Heart right ventricle (tissue), 16 donors: ENCODE data around the gene PYROXD2. TPM values are rescaled to one million over a fixed set of nuclear protein-coding genes. Genes with fewer than 3 reads are reported as not detected.

ENCODE experiments used
- ATAC-seq, 8 donors: fragments of 200-7000 bp; cut with Tn5 transposase; one replicate each; pipeline ENCODE4 v1.9.1; 2020; ENCODE audit warnings: mild to moderate bottlenecking in 8 of 8, moderate library complexity in 8 of 8, moderate number of reproducible peaks in 1 of 8
- DNase-seq, 2 donors: peaks; one replicate each; pipeline ENCODE4 v3.0.0-alpha.2; 2020
- H3K27ac ChIP-seq, 10 donors: fragments of 200-600 bp; sonication (generic) in 2 of 10; one replicate each; pipeline versions ENCODE4 v1.5.0 to v1.8.0; 2020 to 2022; ENCODE audit warnings: mild to moderate bottlenecking in 3 of 10
- H3K27me3 ChIP-seq, 7 donors: fragments of 200-600 bp; one replicate each; pipeline ENCODE4 v1.8.0; 2021 to 2022; ENCODE audit warnings: mild to moderate bottlenecking in 2 of 7
- H3K36me3 ChIP-seq, 9 donors: fragments of 200-600 bp; sonication (generic) in 1 of 9; one replicate each; pipeline versions ENCODE4 v1.5.0 to v1.8.0; 2020 to 2022; ENCODE audit warnings: mild to moderate bottlenecking in 2 of 9
- H3K4me1 ChIP-seq, 9 donors: fragments of 200-600 bp; sonication (generic) in 1 of 9; one replicate each; pipeline versions ENCODE4 v1.5.0 to v1.8.0; 2020 to 2022; ENCODE audit warnings: mild to moderate bottlenecking in 4 of 9
- H3K4me3 ChIP-seq, 10 donors: fragments of 200-600 bp; sonication (generic) in 2 of 10; one replicate each; pipeline versions ENCODE4 v1.5.0 to v1.8.0; 2020 to 2022; ENCODE audit warnings: mild to moderate bottlenecking in 7 of 10, moderate library complexity in 2 of 10
- H3K9me3 ChIP-seq, 11 donors: fragments of 200-600 bp in 10 of 11; sonication (generic) in 2 of 11; one replicate each; pipeline versions ENCODE4 v1.5.0 to v1.8.0; 2013 to 2022; ENCODE audit warnings: mild to moderate bottlenecking in 2 of 11, control low read depth in 1 of 11, moderate library complexity in 1 of 11
- CTCF ChIP-seq, 9 donors: fragments of 200-600 bp; sonication (generic) in 2 of 9; IDR thresholded peaks; one replicate each; pipeline versions ENCODE4 v1.5.0 to v1.8.0; 2021 to 2022; ENCODE audit warnings: antibody characterized with exemption in 9 of 9, mild to moderate bottlenecking in 5 of 9, moderate library complexity in 1 of 9
- WGBS, 2 donors: extraction: QIAGEN DNeasy Blood & Tissue Kit; methylation state at CpG; one replicate each; pipeline ENCODE4 v1.1.7; 2013; ENCODE audit warnings: inconsistent platforms in 1 of 2; 5-methylcytosine and 5-hydroxymethylcytosine counted together
- intact Hi-C, 10 donors: fragments of 100-400 bp; cut with DNase I; formaldehyde crosslinking; loops; one replicate each; pipeline versions ENCODE4 v1.11.1 to v1.14.2; 2022
- polyA plus RNA-seq, 2 donors: library from polyadenylated mRNA; stranded (reverse); fragments of 200-250 nt; gene quantifications; one replicate each; pipeline ENCODE4 v1.2.3, GENCODE V29; 2013
- total RNA-seq, 10 donors: library from RNA; stranded (reverse); fragmentation: NEBNext Ultra II Directional in 3 of 10; extraction: Animal tissue kit (Norgen Biotek cat#: 25700) in 3 of 10; gene quantifications; one replicate each; pipeline versions ENCODE4 v1.2.1 to v1.2.4, GENCODE V29; 2021 to 2023
- donor health status: Arrhythmogenic right ventricular cardiomyopathy.
- donor health status: ischemic (EF 13 %, LVEDD 7.1; RV severe dilation, severe dysfunction).
- donor health status: healthy with polysubstance abuse.
- donor health status: DM: no; HTN: yes; CAD: no.
- donor health status: DM: no; HTN: no; CAD: no.
- donor health status: ischemic (EF 25% LVEDD 6.9; RV normal size, moderate dysfunction).
- donor health status: ischemic (EF 25% LVEDD 5.7; RV mildly dilated, moderate dysfunction).
- donor health status: healthy.
- donor health status: DM: yes; HTN: yes; CAD: no.
- donor health status: Ischemic cardiomyopathy.
- donor health status: ischemic (EF 35%, LVEDD 5.7; RV mildly dilated, moderate dysfunction).
- donor health status: nonischemic (EF 11% LVEDD 7.7; RV severe dilation, severe dysfunction).
- donor health status: DM: yes; HTN: yes; CAD: no.
- donor health status: PGD.
- donor health status: ischemic (EF 29% LVEDD 5.4; RV normal size, mild dysfunction).
- donor health status: nonischemic (EF 23%, LVEDD 6.1; RV moderate dilation, normal function).

Gene PYROXD2
- total and polyA plus RNA-seq, 12 donors, result 3.1 to 31.2 (median 13.9) TPM

DNA sequence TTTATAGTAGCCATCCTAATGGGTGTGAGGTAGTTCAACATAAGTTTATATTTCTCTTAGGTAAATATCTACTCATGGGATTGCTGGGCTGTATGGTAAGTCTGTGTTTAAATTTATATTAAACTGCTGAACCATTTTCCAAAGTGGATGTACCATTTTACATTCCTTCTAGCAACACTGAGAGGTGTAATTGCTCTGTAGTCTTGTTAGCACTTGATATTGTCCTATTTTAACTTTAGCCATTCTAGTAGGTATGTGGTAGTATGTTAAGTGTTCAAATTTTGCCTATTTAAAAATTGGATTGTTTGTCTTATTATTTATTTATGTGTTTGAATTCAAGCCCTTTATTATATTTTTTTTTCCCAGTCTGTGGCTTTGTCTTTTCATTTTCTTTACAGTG is 34.3 kb upstream of the PYROXD2 start:
- no peak for TF ChIP-seq CTCF (IDR thresholded peaks at IDR 0.05)
- Histone ChIP-seq H3K27ac (no peak overlapping the region), H3K27me3 (peaks cover 0 to 14% (median 0%) of the 10 kb centered on the region in 7 donors), H3K9me3 (no peaks in the 10 kb centered on the region), H3K4me3 (no peak overlapping the region), H3K4me1 (peaks cover 0 to 22% (median 6%) of the 10 kb centered on the region in 9 donors), H3K36me3 (peaks cover 0 to 12% (median 0%) of the 10 kb centered on the region in 9 donors)
- DNase-seq (no peak), ATAC-seq (no peak)
- intact Hi-C loops, result no loop called here

- H3K36me3 ChIP-seq, result peaks cover 0 to 37% (median 0%) of the 10 kb centered on the region in 9 donors
- H3K4me1 ChIP-seq, result peaks cover 0 to 23% (median 6%) of the 10 kb centered on the region in 9 donors
- peak; percentile 96 to 98 (median 97) for ATAC-seq
- H3K27ac ChIP-seq, result peak within 1 kb of the TSS; percentile 70 to 93 (median 89)
- no peaks in the 10 kb centered on the region for H3K9me3 ChIP-seq
- H3K4me3 ChIP-seq, result peak within 1 kb of the TSS; percentile 53 to 86 (median 70)
- H3K27me3 ChIP-seq, result peaks cover 0 to 4% (median 0%) of the 10 kb centered on the region in 7 donors
- peak; percentile 79 to 87 for DNase-seq
- intact Hi-C loops, result loop anchor here in 1 of 10 donors (1.0 kb wide), 1 partner anchor 32 kb away; no protein-coding TSS in a partner anchor
- 2 to 3% methylated on average over 47 of the region's 47 CpGs for WGBS, 2 donors
- TF ChIP-seq CTCF (IDR thresholded peaks at IDR 0.05), result peak in 1 of 9 donors; percentile 30
Observed at GRCh38 chr10:98446661-98447221, 31.8 kb upstream of the PYROXD2 start, which contains the start of gene HPS1. TSS of gene HPS1 (minus strand) at chr10:98446935. CDS start at chr10:98443240, 3,695 bp downstream.

DNA sequence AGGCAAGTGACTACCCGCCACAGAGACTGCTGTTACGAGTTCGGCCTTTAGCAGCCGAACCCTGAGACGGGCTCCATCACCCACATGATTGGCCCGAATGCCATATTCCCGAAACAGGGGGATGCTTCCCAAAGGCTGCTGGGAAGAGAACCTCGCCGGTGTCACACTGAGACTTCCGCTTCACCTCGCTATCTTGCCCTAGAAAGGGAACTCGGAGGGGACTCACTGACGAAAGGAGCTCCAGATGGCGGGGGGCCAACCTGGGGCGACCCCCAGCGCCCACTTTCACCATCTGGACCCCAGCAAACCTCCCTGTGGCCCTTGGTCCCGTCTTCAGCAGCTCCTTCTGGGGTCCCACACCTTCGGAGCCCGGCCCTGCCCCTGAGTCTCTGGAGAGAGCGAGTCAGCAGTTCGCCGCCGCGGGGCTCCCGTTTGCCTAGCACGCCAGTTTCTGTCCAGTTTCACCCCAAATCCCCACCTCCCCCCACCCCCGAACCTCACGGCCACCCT is 31.2 kb upstream of the PYROXD2 start:
- DNase-seq (peak in 1 of 2 donors; percentile 47), ATAC-seq (peak; percentile 37 to 68 (median 58))
- intact Hi-C loops, result loop anchor here in 1 of 10 donors (1.0 kb wide), 1 partner anchor 32 kb away; no protein-coding TSS in a partner anchor
- TF ChIP-seq CTCF (IDR thresholded peaks at IDR 0.05), result no peak
- H3K36me3 ChIP-seq, result peaks cover 0 to 42% (median 1%) of the 10 kb centered on the region in 9 donors
- H3K9me3 ChIP-seq, result no peaks in the 10 kb centered on the region
- WGBS, 2 donors, result 4 to 5% methylated on average over 28 of the region's 28 CpGs
- peak overlapping the region; percentile 53 to 86 (median 70) for H3K4me3 ChIP-seq
- peaks cover 0 to 23% (median 6%) of the 10 kb centered on the region in 9 donors for H3K4me1 ChIP-seq
- H3K27ac ChIP-seq, result peak overlapping the region; percentile 70 to 93 (median 89)
- peaks cover 0 to 4% (median 0%) of the 10 kb centered on the region in 7 donors for H3K27me3 ChIP-seq

GRCh38 chr10:98445200-98445812 is 30.3 kb upstream of the PYROXD2 start:
- H3K4me1 ChIP-seq, result peaks cover 0 to 23% (median 6%) of the 10 kb centered on the region in 9 donors
- H3K27me3 ChIP-seq, result no peaks in the 10 kb centered on the region
- peaks cover 0 to 50% (median 8%) of the 10 kb centered on the region in 9 donors for H3K36me3 ChIP-seq
- no peak for DNase-seq
- peak overlapping the region in 7 of 10 donors; percentile 87 to 90 (median 89) for H3K27ac ChIP-seq
- no peaks in the 10 kb centered on the region for H3K9me3 ChIP-seq
- TF ChIP-seq CTCF (IDR thresholded peaks at IDR 0.05), result no peak
- intact Hi-C loops, result no loop called here
- WGBS, 2 donors, result 70% methylated on average over 10 of the region's 10 CpGs
- ATAC-seq, result no peak
- H3K4me3 ChIP-seq, result peak overlapping the region in 6 of 10 donors; percentile 63 to 86 (median 78)
